ENCODE data around the gene NTHL1.

NTHL1 gene

GRCh38 chr16:2062801-2063200, 15.2 kb upstream of the NTHL1 start:
- no peak for DNase-seq

GRCh38 chr16:2061526-2061925, 13.9 kb upstream of the NTHL1 start:
- DNase-seq: no peak

DNA sequence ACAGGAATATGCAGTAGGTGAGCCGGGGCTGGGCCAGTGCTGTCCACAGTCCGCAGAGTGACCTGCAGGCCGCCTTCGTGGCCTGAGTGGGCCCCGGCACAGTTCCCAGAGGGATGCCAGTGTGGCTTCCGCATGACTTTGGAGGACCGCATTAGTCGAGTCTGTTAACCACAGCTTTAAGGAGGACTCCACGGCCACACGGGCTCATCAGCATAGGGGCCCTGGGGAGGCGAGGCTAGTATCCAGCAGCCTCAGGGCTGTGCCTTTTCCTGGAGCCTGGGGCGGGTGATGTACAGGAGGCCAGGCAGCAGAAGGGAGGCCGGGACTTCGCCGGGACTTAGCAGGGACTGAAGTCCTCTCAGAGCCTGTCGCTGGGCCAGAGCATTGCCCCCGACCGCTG, 13.4 kb upstream of the NTHL1 start:
- no peak for DNase-seq

DNA sequence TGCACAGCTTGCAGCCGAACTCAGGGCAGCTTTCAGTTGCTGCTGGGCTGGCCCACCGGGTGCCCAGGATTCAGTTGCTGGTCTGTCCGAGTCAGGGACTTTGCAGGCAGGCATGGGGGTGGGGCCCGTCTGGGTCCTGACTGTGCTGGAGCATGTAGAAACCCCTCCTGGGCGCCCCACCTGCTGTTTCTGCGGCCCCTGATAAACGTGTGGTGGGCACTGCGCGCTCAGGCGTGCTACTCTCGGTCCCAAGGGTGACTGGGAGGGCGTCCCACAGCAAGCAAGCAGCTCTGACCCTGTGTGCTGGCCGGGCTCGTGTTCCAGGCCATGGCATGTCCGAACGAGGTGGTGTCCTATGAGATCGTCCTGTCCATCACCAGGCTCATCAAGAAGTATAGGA, 12.7 kb upstream of the NTHL1 start:
- no peak for DNase-seq

DNA sequence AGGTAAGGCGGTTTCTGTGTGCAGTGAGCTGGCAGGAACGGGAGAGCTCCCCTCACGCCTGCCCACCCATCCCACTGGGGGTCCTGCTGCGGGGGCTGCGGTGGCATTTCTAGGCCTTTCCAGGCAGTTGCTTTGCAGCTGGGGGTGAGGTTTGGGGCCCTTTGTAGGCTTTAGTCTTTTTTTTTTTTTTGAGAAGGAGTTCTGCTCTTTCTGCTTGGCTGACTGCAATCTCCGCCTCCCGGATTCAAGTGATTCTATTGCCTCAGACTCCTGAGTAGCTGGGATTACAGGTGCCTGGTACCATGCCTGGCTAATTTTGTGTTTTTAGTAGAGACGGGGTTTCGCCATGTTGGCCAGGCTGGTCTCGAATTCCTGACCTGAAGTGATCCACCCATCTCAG, 11.2 kb upstream of the NTHL1 start:
- DNase-seq: no peak

DNA sequence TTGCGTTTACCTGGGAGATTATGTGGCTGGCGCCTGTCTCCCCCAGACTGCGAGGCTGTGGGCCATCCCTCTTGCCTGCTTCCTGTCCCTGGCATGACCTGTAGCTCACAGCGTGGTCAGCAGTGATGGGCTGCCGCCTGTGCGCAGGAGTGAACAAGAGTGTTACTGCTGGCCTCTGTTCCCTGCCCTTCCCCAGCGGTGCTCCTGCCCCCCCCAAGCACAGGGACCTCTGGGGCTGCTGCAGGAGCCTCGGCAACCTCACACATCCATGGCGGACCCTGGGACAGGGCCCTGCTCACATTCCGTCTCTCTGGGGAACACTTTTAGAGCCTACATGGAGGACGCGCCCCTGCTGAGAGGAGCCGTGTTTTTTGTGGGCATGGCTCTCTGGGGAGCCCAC, 10.8 kb upstream of the NTHL1 start:
- no peak for DNase-seq

GRCh38 chr16:2057438-2057837, 9.8 kb upstream of the NTHL1 start:
- no peak for DNase-seq

DNA sequence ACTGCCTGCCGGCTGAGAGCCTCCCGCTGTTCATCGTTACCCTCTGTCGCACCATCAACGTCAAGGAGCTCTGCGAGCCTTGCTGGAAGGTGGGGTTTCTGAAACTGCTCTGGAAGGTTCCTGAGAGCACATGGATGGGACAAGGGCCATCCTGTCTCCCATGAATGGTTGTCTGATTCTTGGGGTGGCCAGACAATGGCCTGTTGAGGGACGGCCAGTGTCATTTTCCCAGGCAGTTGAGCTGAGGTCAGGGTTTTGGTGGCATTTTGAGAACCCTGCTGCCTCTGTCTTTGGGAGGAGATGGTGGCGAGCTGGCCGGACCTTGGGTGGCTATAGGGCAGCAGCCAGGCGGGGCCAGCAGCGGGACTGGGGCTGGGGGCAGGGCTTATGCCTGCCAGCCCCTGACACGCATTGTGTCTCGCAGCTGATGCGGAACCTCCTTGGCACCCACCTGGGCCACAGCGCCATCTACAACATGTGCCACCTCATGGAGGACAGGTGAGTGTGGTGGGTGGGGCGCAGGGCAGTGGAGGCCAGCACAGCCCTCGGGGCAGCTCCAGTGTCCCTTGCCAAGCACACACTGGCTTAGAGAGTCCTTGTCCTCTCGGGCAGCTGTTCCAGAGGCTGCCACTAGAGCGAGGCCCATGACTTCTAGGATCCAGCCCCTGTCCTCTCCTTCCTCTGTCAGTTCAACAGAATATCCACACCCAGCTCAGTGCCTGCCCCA, 9.2 kb upstream of the NTHL1 start:
- DNase-seq: no peak

DNA sequence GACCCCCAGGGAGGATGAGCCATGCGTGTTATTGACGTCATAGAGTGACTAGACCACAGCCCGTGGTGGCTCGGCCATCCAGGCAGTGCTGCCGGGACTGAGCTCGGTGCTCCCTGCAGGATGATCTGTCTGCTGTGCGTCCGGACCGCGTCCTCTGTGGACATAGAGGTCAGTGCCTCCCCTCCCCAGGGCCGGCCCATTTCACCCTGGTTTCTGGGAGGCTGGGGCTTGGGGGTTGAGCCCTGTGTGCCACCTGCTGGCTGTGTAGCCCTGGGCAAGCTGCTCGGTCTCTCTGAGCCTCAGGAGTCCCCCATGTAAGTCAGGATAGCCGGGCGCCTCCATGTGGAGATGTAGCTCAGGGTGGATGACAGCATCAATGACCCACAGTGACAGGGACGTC, 8.4 kb upstream of the NTHL1 start:
- no peak for DNase-seq

- DNase-seq: no peak
Observed at GRCh38 chr16:2054543-2055245, 7.1 kb upstream of the NTHL1 start.

GRCh38 chr16:2053897-2054296, 6.3 kb upstream of the NTHL1 start:
- DNase-seq: no peak

DNA sequence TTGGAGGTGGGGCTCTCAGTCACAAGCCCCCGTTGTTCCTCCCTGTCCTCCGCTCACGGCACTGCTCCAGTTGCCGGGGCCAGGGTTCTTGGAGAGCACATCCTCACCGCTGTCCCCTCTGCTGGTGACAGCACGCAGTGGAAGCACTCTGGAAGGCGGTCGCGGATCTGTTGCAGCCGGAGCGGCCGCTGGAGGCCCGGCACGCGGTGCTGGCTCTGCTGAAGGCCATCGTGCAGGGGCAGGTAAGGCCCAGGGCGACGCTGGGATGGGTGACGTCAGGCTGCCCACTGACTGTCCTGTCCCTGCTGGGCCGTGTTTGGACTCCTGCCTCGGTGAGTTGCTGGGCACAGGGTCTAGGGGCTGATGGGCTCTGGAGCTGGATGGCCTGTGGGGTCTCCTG, 5.6 kb upstream of the NTHL1 start:
- DNase-seq: no peak

- peak; percentile 50 for DNase-seq
Observed at GRCh38 chr16:2048116-2048543, 496 bp upstream of the NTHL1 start.

- DNase-seq: peak; percentile 43
Observed at GRCh38 chr16:2046893-2047329, 723 bp downstream of the NTHL1 start.

- DNase-seq: no peak
Observed at GRCh38 chr16:2045965-2046892, 1.4 kb downstream of the NTHL1 start.

GRCh38 chr16:2044541-2044940, 3.1 kb downstream of the NTHL1 start:
- no peak for DNase-seq

GRCh38 chr16:2043667-2044451, 3.8 kb downstream of the NTHL1 start:
- peak; percentile 76 for DNase-seq

DNA sequence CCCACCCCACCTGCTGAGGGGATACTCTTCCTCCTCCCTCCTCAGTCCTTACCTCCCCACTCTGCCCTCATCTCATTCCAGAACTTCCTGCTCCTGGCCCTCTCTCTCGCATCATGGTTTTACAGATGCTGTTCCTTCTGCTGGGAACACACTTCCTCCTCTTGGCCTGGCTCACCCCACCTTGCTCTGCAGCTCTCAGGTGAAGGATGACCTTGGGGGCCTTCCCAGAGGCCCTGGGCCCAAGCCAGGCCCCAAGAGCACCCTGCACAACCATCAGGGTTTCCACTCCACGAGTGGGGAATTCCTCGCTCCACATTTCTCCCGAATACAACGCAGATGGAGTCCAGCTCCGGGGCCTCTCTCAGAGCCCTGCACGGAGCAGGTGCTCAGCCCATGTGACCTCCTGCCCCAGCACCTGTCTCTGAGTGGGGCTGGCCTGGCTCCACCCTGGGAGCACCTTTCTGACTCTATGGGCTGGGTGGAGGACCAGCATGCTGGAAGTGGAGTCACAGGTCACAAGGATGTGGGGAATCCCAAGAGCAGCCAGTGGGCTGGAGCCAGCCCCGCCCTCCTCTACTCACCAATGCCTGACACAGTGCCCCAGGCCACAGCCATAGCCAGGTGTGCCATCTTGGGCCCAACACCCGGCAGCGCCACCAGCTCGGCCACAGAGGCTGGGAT, 4.5 kb downstream of the NTHL1 start:
- no peak for DNase-seq

GRCh38 chr16:2042171-2042985, 5.3 kb downstream of the NTHL1 start:
- DNase-seq: peak; percentile 90

GRCh38 chr16:2040787-2041522, 6.7 kb downstream of the NTHL1 start:
- peak; percentile 44 for DNase-seq
